ENCODE data around the gene PRPF38A.

DNA sequence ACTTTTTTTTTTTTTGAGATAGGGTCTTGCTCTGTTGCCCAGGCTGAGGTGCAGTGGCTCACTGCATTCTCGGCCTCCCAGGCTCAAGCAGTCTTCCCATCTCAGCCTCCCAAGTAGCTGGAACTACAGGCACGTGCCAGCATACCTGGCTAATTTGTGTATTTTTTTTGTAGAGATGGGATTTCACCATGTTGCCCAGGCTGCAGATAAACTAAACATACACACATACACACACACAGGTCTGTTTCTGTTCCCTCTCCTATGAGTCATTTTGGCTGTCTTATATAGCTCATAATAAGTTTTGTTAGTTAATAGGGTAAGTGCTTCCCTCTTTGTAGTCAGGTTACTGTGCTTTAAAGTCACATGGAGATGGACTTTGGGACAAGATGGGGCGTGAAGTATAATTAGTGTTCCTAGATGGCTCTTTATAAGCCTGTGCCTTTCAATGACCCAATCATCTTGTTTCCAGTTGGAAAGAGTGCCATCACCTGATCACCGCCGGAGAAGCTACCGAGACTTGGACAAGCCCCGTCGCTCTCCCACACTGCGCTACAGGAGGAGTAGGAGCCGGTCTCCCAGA, 9.1 kb downstream of the PRPF38A start:
- TF ChIP-seq POLR2AphosphoS5 (IDR thresholded peaks at IDR 0.05; ENCODE audit: borderline replicate concordance, low read depth, low read length) (no peak), EZH2 (IDR thresholded peaks at IDR 0.05) (no peak)

Measured in SK-N-MC (cell line).